Esophagus (tissue), 2 donors: ENCODE data around the gene MCC. TPM values are rescaled to one million over a fixed set of nuclear protein-coding genes. Genes with fewer than 3 reads are reported as not detected.

Source experiments
- H3K27ac ChIP-seq, 2 donors: one replicate each; pipeline ENCODE4 v1.5.1; 2013; ENCODE audit warnings: low read depth in 2 of 2, mild to moderate bottlenecking in 2 of 2, inconsistent platforms in 1 of 2, low read length in 1 of 2, moderate library complexity in 1 of 2
- H3K27me3 ChIP-seq, 2 donors: one replicate each; pipeline ENCODE4 v1.6.1; 2013; ENCODE audit warnings: low read length in 2 of 2, control low read depth in 1 of 2, mild to moderate bottlenecking in 1 of 2; ENCODE audit not compliant: insufficient read depth in 2 of 2, control insufficient read depth in 1 of 2
- H3K36me3 ChIP-seq, 2 donors: one replicate each; pipeline ENCODE4 v1.6.1; 2013; ENCODE audit warnings: low read length in 1 of 2; ENCODE audit not compliant: control insufficient read depth in 2 of 2, insufficient read depth in 2 of 2
- H3K4me1 ChIP-seq, 2 donors: one replicate each; pipeline ENCODE4 v1.6.1; 2013; ENCODE audit warnings: low read length in 1 of 2; ENCODE audit not compliant: control insufficient read depth in 2 of 2, insufficient read depth in 2 of 2
- H3K4me3 ChIP-seq, 2 donors: one replicate each; pipeline ENCODE4 v1.5.1; 2013; ENCODE audit warnings: low read length in 2 of 2, mild to moderate bottlenecking in 2 of 2, low read depth in 1 of 2, moderate library complexity in 1 of 2
- H3K9me3 ChIP-seq, 2 donors: one replicate each; pipeline ENCODE4 v1.6.1; 2013; ENCODE audit warnings: mild to moderate bottlenecking in 2 of 2, low read depth in 1 of 2, low read length in 1 of 2, moderate library complexity in 1 of 2; ENCODE audit not compliant: control insufficient read depth in 2 of 2, insufficient read depth in 1 of 2
- WGBS, 2 donors: extraction: QIAGEN DNeasy Blood & Tissue Kit; methylation state at CpG; one replicate each; pipeline ENCODE4 v1.1.7; 2013; 5-methylcytosine and 5-hydroxymethylcytosine counted together
- polyA plus RNA-seq, 2 donors: library from polyadenylated mRNA; stranded (reverse); fragments of 200-250 nt; gene quantifications; one replicate each; pipeline ENCODE4 v1.2.3, GENCODE V29; 2013
- donor health status: healthy with polysubstance abuse.
- donor health status: Bipolar disorder and iron deficiency.

MCC gene
- polyA plus RNA-seq, 2 donors, result 7.2 to 8.3 TPM

- Histone ChIP-seq H3K4me3 (no peak overlapping the region), H3K27ac (no peak overlapping the region), H3K27me3 (no peaks in the 10 kb centered on the region), H3K9me3 (peaks cover 0 to 3% of the 10 kb centered on the region in 2 donors), H3K36me3 (peaks cover 3 to 13% of the 10 kb centered on the region in 2 donors), H3K4me1 (no peaks in the 10 kb centered on the region)
- WGBS, 2 donors, result 86 to 87% methylated on average over 6 of the region's 6 CpGs
These were observed 447.5 kb downstream of the MCC start for GRCh38 chr5:113040672-113041260.

- WGBS, 2 donors, result 90 to 98% methylated on average over 4 of the region's 4 CpGs
- peaks cover 9 to 13% of the 10 kb centered on the region in 2 donors for H3K36me3 ChIP-seq
- H3K27me3 ChIP-seq, result no peaks in the 10 kb centered on the region
- H3K4me3 ChIP-seq, result no peak overlapping the region
- H3K27ac ChIP-seq, result no peak overlapping the region
- H3K9me3 ChIP-seq, result peaks cover 0 to 3% of the 10 kb centered on the region in 2 donors
- H3K4me1 ChIP-seq, result no peaks in the 10 kb centered on the region
These were observed 448.3 kb downstream of the MCC start for GRCh38 chr5:113039934-113040285.

- WGBS, 2 donors, result 86% methylated on average over 14 of the region's 14 CpGs
- Histone ChIP-seq H3K4me1 (no peaks in the 10 kb centered on the region), H3K36me3 (peaks cover 9 to 13% of the 10 kb centered on the region in 2 donors), H3K9me3 (peaks cover 0 to 3% of the 10 kb centered on the region in 2 donors), H3K27me3 (no peaks in the 10 kb centered on the region), H3K27ac (no peak overlapping the region), H3K4me3 (no peak overlapping the region)
These were observed 448.9 kb downstream of the MCC start for GRCh38 chr5:113039229-113039933.

GRCh38 chr5:113038714-113039113, 449.5 kb downstream of the MCC start:
- 67 to 76% methylated on average over 9 of the region's 9 CpGs for whole genome bisulfite sequencing, 2 donors
- Histone ChIP-seq H3K4me3 (no peak overlapping the region), H3K36me3 (peaks cover 9 to 13% of the 10 kb centered on the region in 2 donors), H3K9me3 (peaks cover 0 to 3% of the 10 kb centered on the region in 2 donors), H3K27me3 (no peaks in the 10 kb centered on the region), H3K4me1 (no peaks in the 10 kb centered on the region), H3K27ac (no peak overlapping the region)

- 92 to 100% methylated on average over 1 of the region's 1 CpG for WGBS, 2 donors
- Histone ChIP-seq H3K27ac (no peak overlapping the region), H3K36me3 (peaks cover 9 to 13% of the 10 kb centered on the region in 2 donors), H3K4me3 (no peak overlapping the region), H3K9me3 (peaks cover 0 to 3% of the 10 kb centered on the region in 2 donors), H3K27me3 (no peaks in the 10 kb centered on the region), H3K4me1 (no peaks in the 10 kb centered on the region)
These were observed 450.1 kb downstream of the MCC start for GRCh38 chr5:113038136-113038535.

- Histone ChIP-seq H3K27ac (no peak overlapping the region), H3K4me3 (no peak overlapping the region), H3K4me1 (no peaks in the 10 kb centered on the region), H3K9me3 (peaks cover 0 to 3% of the 10 kb centered on the region in 2 donors), H3K36me3 (peaks cover 9 to 13% of the 10 kb centered on the region in 2 donors), H3K27me3 (no peaks in the 10 kb centered on the region)
- 96 to 98% methylated on average over 1 of the region's 1 CpG for WGBS, 2 donors
These were observed 451.4 kb downstream of the MCC start for GRCh38 chr5:113036826-113037225.

GRCh38 chr5:113036321-113036720, 451.9 kb downstream of the MCC start:
- peaks cover 9 to 13% of the 10 kb centered on the region in 2 donors for H3K36me3 ChIP-seq
- H3K4me3 ChIP-seq, result no peak overlapping the region
- H3K4me1 ChIP-seq, result no peaks in the 10 kb centered on the region
- 92 to 96% methylated on average over 4 of the region's 4 CpGs for WGBS, 2 donors
- H3K27me3 ChIP-seq, result no peaks in the 10 kb centered on the region
- H3K9me3 ChIP-seq, result peaks cover 0 to 3% of the 10 kb centered on the region in 2 donors
- H3K27ac ChIP-seq, result no peak overlapping the region

GRCh38 chr5:113035096-113035495, 453.2 kb downstream of the MCC start:
- Histone ChIP-seq H3K9me3 (peaks cover 0 to 3% of the 10 kb centered on the region in 2 donors), H3K4me3 (no peak overlapping the region), H3K27me3 (no peaks in the 10 kb centered on the region), H3K27ac (no peak overlapping the region), H3K4me1 (no peaks in the 10 kb centered on the region), H3K36me3 (peaks cover 9 to 13% of the 10 kb centered on the region in 2 donors)
- 85 to 91% methylated on average over 1 of the region's 1 CpG for WGBS, 2 donors

GRCh38 chr5:113034182-113034773, 454.0 kb downstream of the MCC start:
- Histone ChIP-seq H3K4me3 (no peak overlapping the region), H3K27me3 (no peaks in the 10 kb centered on the region), H3K4me1 (no peaks in the 10 kb centered on the region), H3K27ac (no peak overlapping the region), H3K36me3 (peaks cover 6 to 17% of the 10 kb centered on the region in 2 donors), H3K9me3 (peaks cover 0 to 3% of the 10 kb centered on the region in 2 donors)
- 92 to 94% methylated on average over 13 of the region's 13 CpGs for WGBS, 2 donors
